ENCODE measurements around the gene APOBEC3A.

- TF ChIP-seq CTCF (IDR thresholded peaks at IDR 0.05; ENCODE audit: insufficient read depth, low read length, poor library complexity, severe bottlenecking) (no peak), EZH2phosphoT487 (conservative IDR thresholded peaks at IDR 0.05; ENCODE audit: low read length) (no peak)
These were observed 3.6 kb upstream of the APOBEC3A start for GRCh38 chr22:38953577-38954413.
